H9 (cell line): ENCODE measurements around the gene COA6. TPM values are rescaled to one million over a fixed set of nuclear protein-coding genes. Genes with fewer than 3 reads are reported as not detected.

Experiments
- DNase-seq: peaks from one replicate; pipeline ENCODE4 v3.0.0-alpha.2; 2017
- H2AFZ ChIP-seq: one replicate; pipeline ENCODE4 v1.6.1; 2013; ENCODE audit warnings: mild to moderate bottlenecking, low read length, control low read depth, moderate library complexity
- H2AK5ac ChIP-seq: 2 replicates; pipeline ENCODE4 v1.6.1; 2013; ENCODE audit warnings: low read length, control low read depth, mixed read lengths; ENCODE audit not compliant: insufficient read length
- H2BK120ac ChIP-seq: one replicate; pipeline ENCODE4 v1.6.1; 2013; ENCODE audit warnings: low read depth, mild to moderate bottlenecking, low read length, control low read depth, inconsistent platforms; ENCODE audit not compliant: poor library complexity, severe bottlenecking
- H2BK12ac ChIP-seq: 2 replicates; pipeline ENCODE4 v1.6.1; 2013; ENCODE audit warnings: low read length, control low read depth, mixed read lengths, low read depth; ENCODE audit not compliant: insufficient read length
- H2BK15ac ChIP-seq: 2 replicates; pipeline ENCODE4 v1.6.1; 2013; ENCODE audit warnings: low read depth, low read length, control low read depth
- H2BK20ac ChIP-seq: one replicate; pipeline ENCODE4 v1.6.1; 2013; ENCODE audit warnings: low read depth, mild to moderate bottlenecking, low read length, control low read depth, inconsistent platforms; ENCODE audit not compliant: poor library complexity, severe bottlenecking
- H2BK5ac ChIP-seq: 2 replicates; pipeline ENCODE4 v1.6.1; 2013; ENCODE audit warnings: low read length, control low read depth, mixed read lengths; ENCODE audit not compliant: insufficient read length
- H3K14ac ChIP-seq: 2 replicates; pipeline ENCODE4 v1.6.1; 2013; ENCODE audit warnings: low read length, control low read depth; ENCODE audit not compliant: insufficient read depth
- H3K18ac ChIP-seq: 2 replicates; pipeline ENCODE4 v1.6.1; 2013; ENCODE audit warnings: low read depth, mild to moderate bottlenecking, mixed read lengths, low read length, control low read depth; ENCODE audit not compliant: insufficient read length
- H3K23ac ChIP-seq: 2 replicates; pipeline ENCODE4 v1.6.1; 2013; ENCODE audit warnings: low read length, control low read depth, mixed read lengths, low read depth; ENCODE audit not compliant: insufficient read length
- H3K23me2 ChIP-seq: 2 replicates; pipeline ENCODE4 v1.6.1; 2013; ENCODE audit warnings: low read depth, mild to moderate bottlenecking, mixed read lengths, low read length, control low read depth; ENCODE audit not compliant: insufficient read length, poor library complexity, severe bottlenecking
- H3K27ac ChIP-seq: 2 replicates; pipeline ENCODE4 v1.5.1; 2013; ENCODE audit warnings: low read length, control low read depth, mixed read lengths, low read depth; ENCODE audit not compliant: insufficient read length
- H3K27me3 ChIP-seq: 2 replicates; pipeline ENCODE4 v1.6.1; 2013; ENCODE audit warnings: low read length, control low read depth, inconsistent platforms; ENCODE audit not compliant: insufficient read depth
- H3K4ac ChIP-seq: 2 replicates; pipeline ENCODE4 v1.6.1; 2013; ENCODE audit warnings: low read depth, mild to moderate bottlenecking, control low read depth, inconsistent platforms, low read length, moderate library complexity
- H3K4me1 ChIP-seq: 2 replicates; pipeline ENCODE4 v1.6.1; 2013; ENCODE audit warnings: low read length, control low read depth, inconsistent platforms; ENCODE audit not compliant: insufficient read depth
- H3K4me2 ChIP-seq: 2 replicates; pipeline ENCODE4 v1.6.1; 2013; ENCODE audit warnings: low read length, control low read depth, mixed read lengths; ENCODE audit not compliant: insufficient read length, insufficient read depth
- H3K56ac ChIP-seq: 2 replicates; pipeline ENCODE4 v1.6.1; 2013; ENCODE audit warnings: low read depth, mild to moderate bottlenecking, mixed read lengths, low read length, control low read depth; ENCODE audit not compliant: insufficient read length
- H3K79me1 ChIP-seq: 2 replicates; pipeline ENCODE4 v1.6.1; 2013; ENCODE audit warnings: low read depth, mild to moderate bottlenecking, moderate library complexity, low read length, control low read depth, inconsistent platforms; ENCODE audit not compliant: insufficient read depth, poor library complexity, severe bottlenecking
- H3K79me2 ChIP-seq: 2 replicates; pipeline ENCODE4 v1.6.1; 2013; ENCODE audit warnings: low read length, control low read depth, inconsistent platforms; ENCODE audit not compliant: insufficient read depth
- H3K9ac ChIP-seq: 2 replicates; pipeline ENCODE4 v1.6.1; 2013; ENCODE audit warnings: low read length, control low read depth, mixed read lengths; ENCODE audit not compliant: insufficient read length; ENCODE audit errors: extremely low read depth
- H3K9me3 ChIP-seq: one replicate; pipeline ENCODE4 v1.6.1; 2013; ENCODE audit warnings: low read depth, low read length, inconsistent platforms; ENCODE audit not compliant: control insufficient read depth
- H3T11ph ChIP-seq: one replicate; pipeline ENCODE4 v1.6.1; 2013; ENCODE audit warnings: mild to moderate bottlenecking, low read length, control low read depth, inconsistent platforms
- H4K20me1 ChIP-seq: one replicate; pipeline ENCODE4 v1.6.1; 2013; ENCODE audit not compliant: control insufficient read depth, insufficient read length, insufficient read depth
- H4K5ac ChIP-seq: 2 replicates; pipeline ENCODE4 v1.6.1; 2013; ENCODE audit warnings: low read depth, mild to moderate bottlenecking, mixed read lengths, low read length, control low read depth; ENCODE audit not compliant: insufficient read length
- H4K8ac ChIP-seq: replicated peaks from 2 replicates; pipeline ENCODE4 v1.6.1; 2013; ENCODE audit warnings: low read length, control low read depth, mixed read lengths, low read depth; ENCODE audit not compliant: insufficient read length
- H4K91ac ChIP-seq: 2 replicates; pipeline ENCODE4 v1.6.1; 2013; ENCODE audit warnings: low read depth, mild to moderate bottlenecking, moderate library complexity, mixed read lengths, low read length, control low read depth; ENCODE audit not compliant: insufficient read length
- H3K27ac Mint-ChIP-seq, 3 experiments: 2 replicates in 2 of 3; 3 replicates in 1 of 3; pipeline ENCODE4 v1.8.0; 2020 to 2021; ENCODE audit warnings: mixed read lengths in 3 of 3, mild to moderate bottlenecking in 1 of 3, moderate library complexity in 1 of 3
- H3K27me3 Mint-ChIP-seq: 2 replicates; pipeline ENCODE4 v1.8.0; 2021; ENCODE audit warnings: low read depth, mild to moderate bottlenecking, moderate library complexity, mixed read lengths
- H3K36me3 Mint-ChIP-seq, 3 experiments: 2 replicates in 2 of 3; 3 replicates in 1 of 3; pipeline ENCODE4 v1.8.0; 2020 to 2021; ENCODE audit warnings: low read depth in 3 of 3, mixed read lengths in 3 of 3; ENCODE audit not compliant: insufficient read depth in 1 of 3
- H3K4me1 Mint-ChIP-seq, 2 experiments: 2 replicates each; pipeline ENCODE4 v1.8.0; 2020; ENCODE audit warnings: mixed read lengths in 2 of 2
- H3K4me3 Mint-ChIP-seq, 2 experiments: 2 replicates in 1 of 2; 3 replicates in 1 of 2; pipeline ENCODE4 v1.8.0; 2020 to 2021; ENCODE audit warnings: mild to moderate bottlenecking in 2 of 2, mixed read lengths in 2 of 2, moderate library complexity in 1 of 2
- H3K9me3 Mint-ChIP-seq, 2 experiments: 2 replicates in 1 of 2; 3 replicates in 1 of 2; pipeline ENCODE4 v1.8.0; 2020; ENCODE audit warnings: mild to moderate bottlenecking in 2 of 2, mixed read lengths in 2 of 2, moderate library complexity in 1 of 2
- WGBS: extraction: QIAGEN DNeasy Blood & Tissue Kit; methylation state at CpG from one replicate; pipeline ENCODE4 v1.1.7; 2013; ENCODE audit warnings: missing lambda C conversion rate, low lambda C conversion rate, mixed read lengths; ENCODE audit not compliant: insufficient read length; ENCODE audit errors: extremely low coverage; 5-methylcytosine and 5-hydroxymethylcytosine counted together
- total RNA-seq: library from RNA; stranded (reverse); gene quantifications from 2 replicates; pipeline ENCODE4 v1.2.1, GENCODE V29; 2021
- TF ChIP-seq, protein P1 (sequence below): fragments of 200-600 bp; sonication (generic); conservative IDR thresholded peaks from 3 replicates; pipeline ENCODE4 v1.8.0; 2021; ENCODE audit warnings: antibody characterized with exemption, mild to moderate bottlenecking

The COA6 gene
- total RNA-seq, 1 experiment from 2014 or later, result 42.3 TPM

DNA sequence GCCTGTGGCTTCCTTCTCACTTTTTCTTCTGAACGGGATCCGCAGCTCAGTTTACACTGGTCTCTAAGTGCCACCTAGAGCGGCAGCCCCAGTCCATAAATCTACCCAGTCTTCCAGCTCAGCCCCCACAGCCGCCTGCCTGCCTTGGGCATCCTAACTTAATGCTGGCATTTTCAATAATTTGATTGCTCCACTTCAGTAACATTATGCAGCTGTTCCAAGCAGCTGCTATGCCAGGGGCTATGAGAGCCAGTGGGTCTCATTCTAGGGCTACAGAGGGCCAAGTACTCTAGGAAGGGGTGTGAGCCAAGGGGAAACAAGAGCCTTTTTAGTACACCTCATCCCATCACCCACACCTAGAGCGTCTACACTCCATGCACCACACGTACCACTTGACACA, 48.4 kb upstream of the COA6 start:
- no peaks in the 10 kb centered on the region for H3K9me3 ChIP-seq
- H4K8ac ChIP-seq, result no peak overlapping the region
- H3K4me1 ChIP-seq, result no peaks in the 10 kb centered on the region
- H2BK5ac ChIP-seq, result no peak overlapping the region
- no peak overlapping the region for H3K18ac ChIP-seq
- H4K5ac ChIP-seq, result no peak overlapping the region
- no peak overlapping the region for H3K4me2 ChIP-seq
- H3K27ac ChIP-seq, result no peak overlapping the region
- no peak for DNase-seq
- H3K36me3 Mint-ChIP-seq, result no peaks in the 10 kb centered on the region
- H3K27ac Mint-ChIP-seq, result no peak overlapping the region; a peak in 2 of 7 replicates
- no peaks in the 10 kb centered on the region for H3K79me1 ChIP-seq
- no peaks in the 10 kb centered on the region for H3K9me3 Mint-ChIP-seq
- H3K9ac ChIP-seq, result no peak overlapping the region
- no peak overlapping the region for H4K91ac ChIP-seq
- H3T11ph ChIP-seq, result no peak overlapping the region
- H2BK15ac ChIP-seq, result no peak overlapping the region
- no peak overlapping the region for H3K4me3 Mint-ChIP-seq
- H3K23me2 ChIP-seq, result no peaks in the 10 kb centered on the region
- peaks cover 10 to 14% of the 10 kb centered on the region in 2 experiments for H3K4me1 Mint-ChIP-seq
- no peak overlapping the region for H2AFZ ChIP-seq
- no peaks in the 10 kb centered on the region for H3K79me2 ChIP-seq
- H2AK5ac ChIP-seq, result no peak overlapping the region
- no peak overlapping the region for H3K23ac ChIP-seq
- no peak overlapping the region for H3K56ac ChIP-seq
- no peak overlapping the region for H2BK20ac ChIP-seq
- no peak overlapping the region for H3K14ac ChIP-seq
- H4K20me1 ChIP-seq, result no peaks in the 10 kb centered on the region
- peaks cover 36% of the 10 kb centered on the region for H3K27me3 Mint-ChIP-seq
- no peak overlapping the region for H2BK120ac ChIP-seq
- no peak overlapping the region for H3K4ac ChIP-seq
- no peak overlapping the region for H2BK12ac ChIP-seq
- no CpG with 5 or more reads among the region's 6 CpGs for WGBS
- TF ChIP-seq, protein P1, sequence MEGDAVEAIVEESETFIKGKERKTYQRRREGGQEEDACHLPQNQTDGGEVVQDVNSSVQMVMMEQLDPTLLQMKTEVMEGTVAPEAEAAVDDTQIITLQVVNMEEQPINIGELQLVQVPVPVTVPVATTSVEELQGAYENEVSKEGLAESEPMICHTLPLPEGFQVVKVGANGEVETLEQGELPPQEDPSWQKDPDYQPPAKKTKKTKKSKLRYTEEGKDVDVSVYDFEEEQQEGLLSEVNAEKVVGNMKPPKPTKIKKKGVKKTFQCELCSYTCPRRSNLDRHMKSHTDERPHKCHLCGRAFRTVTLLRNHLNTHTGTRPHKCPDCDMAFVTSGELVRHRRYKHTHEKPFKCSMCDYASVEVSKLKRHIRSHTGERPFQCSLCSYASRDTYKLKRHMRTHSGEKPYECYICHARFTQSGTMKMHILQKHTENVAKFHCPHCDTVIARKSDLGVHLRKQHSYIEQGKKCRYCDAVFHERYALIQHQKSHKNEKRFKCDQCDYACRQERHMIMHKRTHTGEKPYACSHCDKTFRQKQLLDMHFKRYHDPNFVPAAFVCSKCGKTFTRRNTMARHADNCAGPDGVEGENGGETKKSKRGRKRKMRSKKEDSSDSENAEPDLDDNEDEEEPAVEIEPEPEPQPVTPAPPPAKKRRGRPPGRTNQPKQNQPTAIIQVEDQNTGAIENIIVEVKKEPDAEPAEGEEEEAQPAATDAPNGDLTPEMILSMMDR, result no peak
- H3K27me3 ChIP-seq, result no peaks in the 10 kb centered on the region
